CD4-positive, alpha-beta T cell treated with Interleukin-2 at 100 ng/mL for 4 hours (primary cell): Measurements from ENCODE around the gene ARHGAP27.

Source experiments
- DNase-seq: peaks from one replicate; pipeline ENCODE4 v3.0.0-alpha.2; 2020; ENCODE audit warnings: low spot score

The ARHGAP27 gene

DNA sequence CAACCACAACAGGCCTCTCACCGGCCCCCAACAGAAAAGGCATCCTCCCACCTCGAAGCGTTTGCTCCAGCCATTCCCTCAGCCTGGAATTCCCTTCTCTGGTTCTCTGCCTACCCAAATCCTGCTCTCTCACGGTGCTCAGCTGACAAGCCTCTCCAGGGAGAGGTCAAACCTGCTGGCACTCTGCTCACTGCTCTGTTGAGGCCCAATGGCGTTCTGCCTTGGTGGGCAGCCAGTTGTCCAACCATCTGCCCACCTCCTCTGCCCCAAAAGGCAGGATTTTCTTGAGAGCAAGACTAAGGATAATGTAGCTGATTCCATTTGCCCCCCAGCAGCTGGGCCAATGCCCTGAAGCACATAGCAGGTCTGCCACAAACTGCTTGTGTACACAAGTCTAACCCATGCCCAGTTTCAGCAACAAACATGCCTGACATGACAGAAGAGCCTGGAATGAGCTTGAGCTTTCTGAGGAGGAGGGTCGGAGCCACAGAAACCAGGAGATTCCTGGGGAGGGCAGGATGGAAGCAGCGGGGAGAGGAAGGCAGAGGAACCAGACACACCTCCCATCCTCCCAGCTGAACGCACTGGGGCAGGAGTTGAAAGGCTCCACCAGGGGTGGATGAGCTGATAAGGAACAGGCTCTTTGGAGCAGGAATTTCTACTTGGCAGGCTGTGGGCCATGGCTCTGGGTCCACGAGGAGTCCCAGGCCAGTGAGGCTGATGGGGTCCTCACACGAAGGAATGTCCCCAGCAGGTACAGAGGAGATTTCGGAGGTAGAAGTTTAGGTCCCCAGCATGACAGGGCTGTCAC lies 23.9 kb downstream of the ARHGAP27 start:
- no peak for DNase-seq

DNA sequence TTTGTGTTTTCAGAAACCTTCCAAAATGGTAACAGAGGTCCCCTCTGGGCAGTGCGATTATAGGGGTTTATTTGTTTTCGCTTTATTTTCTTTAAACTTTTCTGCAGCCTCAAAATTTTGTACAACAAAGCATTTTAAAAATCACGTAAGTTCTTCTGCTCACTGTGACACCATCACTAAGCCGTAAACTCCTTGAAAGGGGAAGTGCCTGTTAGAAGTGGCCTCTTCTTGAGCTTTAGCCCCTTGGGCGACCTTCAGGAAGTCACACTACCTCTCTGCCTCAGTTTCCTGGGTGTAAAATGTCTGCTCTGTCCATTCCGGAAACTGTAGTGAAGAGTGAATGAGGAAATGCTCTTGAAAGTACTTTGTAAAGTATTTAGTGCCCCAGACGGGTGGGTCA lies 26.6 kb downstream of the ARHGAP27 start:
- DNase-seq: no peak

DNA sequence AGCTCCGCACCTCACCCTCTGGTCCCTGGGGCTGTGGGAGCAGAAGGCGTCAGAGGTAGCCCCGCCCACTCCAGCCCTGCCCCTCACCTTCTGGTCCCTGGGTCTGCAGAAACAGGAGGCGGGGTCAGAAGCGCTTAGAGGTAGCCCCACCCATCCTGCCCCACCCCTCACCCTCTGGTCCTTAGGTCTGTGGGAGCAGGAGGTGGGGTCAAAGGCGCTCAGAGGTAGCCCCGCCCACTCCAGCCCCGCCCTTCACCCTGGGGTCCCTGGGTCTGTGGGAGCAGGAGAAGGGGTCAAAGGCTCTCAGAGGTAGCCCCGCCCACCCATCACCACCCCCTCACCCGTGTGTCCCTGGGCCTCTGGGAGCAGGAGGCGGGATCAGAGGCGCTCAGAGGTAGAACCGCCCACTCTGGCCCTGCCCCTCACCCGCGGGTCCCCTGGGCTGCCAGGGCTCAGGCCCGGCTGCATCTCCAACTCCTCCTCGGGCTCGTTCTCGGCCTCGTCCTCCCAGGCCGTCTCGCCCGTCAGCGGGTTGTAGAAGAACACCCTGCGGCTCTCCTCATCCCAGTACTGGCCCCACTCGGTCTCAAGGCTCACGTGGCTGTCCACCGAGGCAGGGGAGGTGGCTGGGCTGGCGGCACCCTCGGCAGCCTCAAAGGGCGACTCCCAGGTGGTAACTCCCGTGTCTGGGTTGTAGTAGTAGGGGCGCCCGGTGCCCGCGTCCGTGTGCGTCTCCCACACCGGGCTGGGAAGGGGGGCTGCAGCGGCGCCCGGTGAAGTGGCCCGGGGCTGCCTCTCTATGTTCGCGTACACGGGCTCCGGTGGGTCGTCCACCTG lies 27.2 kb downstream of the ARHGAP27 start:
- no peak for DNase-seq

DNA sequence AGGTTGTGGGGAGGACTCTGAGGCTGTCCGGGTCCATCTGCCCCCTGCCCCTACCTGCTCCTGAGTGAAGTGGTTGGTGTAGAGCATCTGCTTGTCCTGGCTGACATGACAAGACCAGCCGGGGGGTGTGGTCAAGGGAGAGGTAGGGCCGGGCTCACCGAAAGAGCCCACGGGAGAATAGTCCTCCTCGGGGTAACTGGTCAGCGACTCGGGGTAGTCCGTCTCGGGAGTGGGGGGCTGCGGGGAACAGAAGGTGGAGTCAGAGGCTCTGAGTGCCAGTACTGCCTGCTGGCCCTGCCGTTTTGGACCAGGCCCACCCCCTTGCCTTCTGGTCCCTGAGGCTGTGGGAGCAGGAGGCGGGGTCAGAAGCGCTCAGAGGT lies 27.8 kb downstream of the ARHGAP27 start:
- DNase-seq: no peak

DNA sequence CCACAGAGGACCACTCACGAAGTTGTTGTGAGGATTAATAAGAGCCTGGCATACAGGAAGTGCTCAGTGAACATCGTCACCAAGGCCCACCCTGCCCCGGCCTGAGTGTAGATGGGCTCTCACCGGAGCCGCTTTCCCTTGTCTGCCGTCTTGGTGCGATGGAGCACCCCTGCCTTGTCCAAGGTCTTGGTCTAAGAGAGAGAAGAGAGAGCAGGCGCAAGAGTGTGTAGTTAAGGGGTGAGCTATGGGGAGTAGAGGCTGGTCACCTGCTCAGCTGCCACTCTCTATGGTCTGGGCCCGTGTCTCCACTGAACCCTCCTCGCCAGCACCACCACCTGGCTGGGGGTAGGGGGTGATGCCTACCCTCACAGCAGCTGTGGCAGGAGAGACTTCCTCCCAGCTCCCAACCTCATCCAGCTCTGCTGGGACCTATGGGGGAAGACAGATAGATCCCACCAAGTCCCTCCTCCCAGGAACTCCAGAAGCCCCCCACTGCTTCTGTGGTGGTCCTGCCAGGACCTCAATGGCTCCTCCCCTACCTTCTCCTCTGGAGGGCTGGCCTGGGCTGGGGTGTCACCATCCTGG lies 28.7 kb downstream of the ARHGAP27 start:
- no peak for DNase-seq

DNA sequence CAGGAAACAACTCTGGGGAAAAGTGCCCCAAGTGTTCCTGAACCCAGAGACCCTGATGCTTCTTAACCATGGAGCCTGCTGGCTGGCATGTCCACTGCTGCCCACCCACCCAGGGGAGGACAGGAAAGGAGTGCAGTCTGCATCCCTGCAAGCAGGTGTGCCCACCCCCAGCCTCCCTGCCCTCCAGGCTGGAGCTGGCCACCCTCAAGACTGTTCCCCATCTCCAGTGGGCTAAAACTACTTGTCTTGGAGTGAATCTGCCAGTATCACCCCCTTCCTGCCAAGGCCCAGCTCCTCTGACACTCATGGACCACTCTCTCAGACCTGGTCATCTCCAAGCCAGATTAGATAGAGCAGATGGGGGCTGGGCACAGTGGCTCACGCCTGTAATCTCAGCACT lies 29.8 kb downstream of the ARHGAP27 start:
- no peak for DNase-seq

DNA sequence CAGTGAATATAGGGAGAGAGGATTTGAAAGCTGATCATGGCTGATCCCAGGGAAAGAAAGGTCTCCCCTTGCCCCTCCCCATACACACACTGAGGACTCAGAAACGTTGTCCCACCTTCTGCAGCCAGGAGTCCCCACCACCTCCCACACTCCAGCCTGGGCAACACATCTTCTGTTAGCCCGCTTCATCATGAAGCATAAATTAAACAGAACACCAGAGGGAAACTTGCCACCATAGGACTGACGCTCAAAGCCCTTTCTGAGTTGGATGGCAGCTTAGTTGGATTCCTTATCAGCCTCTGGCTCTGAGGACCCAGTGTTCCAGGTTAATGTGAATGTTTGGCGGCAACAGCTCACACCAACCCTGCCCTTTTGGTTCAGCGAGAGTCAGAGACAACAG lies 33.9 kb downstream of the ARHGAP27 start:
- no peak for DNase-seq

DNA sequence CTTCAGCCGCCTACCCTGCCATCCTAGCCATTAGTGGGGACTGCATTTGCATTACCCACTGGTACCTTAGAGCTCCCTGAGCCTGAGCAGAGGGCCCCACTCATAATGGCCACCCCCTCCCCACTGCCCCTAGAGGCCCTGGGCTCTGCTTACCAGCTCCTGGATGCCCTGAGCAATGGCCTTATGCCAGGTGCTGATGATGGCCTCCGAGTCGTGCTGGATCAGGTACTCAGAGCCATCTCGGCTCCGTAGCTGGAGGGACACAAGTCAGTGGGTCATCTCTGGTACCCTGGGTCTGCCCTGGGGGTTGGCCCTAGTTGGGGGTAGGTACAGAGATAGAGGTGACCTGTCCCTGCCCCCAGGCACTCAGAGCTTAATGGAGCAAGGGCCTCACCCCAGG lies 34.9 kb downstream of the ARHGAP27 start:
- DNase-seq: no peak

DNA sequence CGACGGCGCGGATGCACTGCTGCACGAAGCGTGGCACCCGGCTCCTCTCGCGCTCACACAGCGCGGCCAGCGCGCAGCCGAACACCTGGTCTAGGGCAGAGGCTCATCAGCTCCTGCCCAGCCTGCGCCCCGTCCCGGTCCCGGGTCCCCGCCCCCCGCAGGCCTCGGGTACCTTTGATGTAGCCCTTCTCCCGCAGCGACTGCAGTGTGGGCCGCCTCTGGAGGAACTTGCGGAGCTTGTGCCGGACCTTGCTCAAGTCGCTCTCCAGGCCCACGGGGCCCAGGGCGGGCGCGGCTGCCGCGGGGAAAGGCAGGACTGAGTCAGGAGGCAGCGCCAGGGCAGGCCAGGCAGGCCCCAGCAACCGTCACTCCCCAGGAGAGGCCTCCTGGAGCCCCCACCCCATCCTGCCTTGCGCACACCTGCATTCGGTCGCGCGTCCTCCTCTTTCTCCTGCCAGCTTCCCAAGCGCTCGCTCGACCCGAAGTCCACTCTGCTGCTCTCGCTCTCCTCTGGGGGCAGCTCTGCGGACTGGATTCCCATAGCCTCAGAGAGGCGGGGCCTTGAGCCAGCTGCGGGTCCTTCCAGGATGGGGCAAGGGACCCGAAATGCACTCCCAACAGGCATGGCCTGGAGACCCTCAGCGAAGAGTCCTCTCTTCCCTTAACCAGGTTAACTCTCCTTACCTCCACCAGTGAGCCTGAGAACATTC lies 36.0 kb downstream of the ARHGAP27 start:
- DNase-seq: no peak

DNA sequence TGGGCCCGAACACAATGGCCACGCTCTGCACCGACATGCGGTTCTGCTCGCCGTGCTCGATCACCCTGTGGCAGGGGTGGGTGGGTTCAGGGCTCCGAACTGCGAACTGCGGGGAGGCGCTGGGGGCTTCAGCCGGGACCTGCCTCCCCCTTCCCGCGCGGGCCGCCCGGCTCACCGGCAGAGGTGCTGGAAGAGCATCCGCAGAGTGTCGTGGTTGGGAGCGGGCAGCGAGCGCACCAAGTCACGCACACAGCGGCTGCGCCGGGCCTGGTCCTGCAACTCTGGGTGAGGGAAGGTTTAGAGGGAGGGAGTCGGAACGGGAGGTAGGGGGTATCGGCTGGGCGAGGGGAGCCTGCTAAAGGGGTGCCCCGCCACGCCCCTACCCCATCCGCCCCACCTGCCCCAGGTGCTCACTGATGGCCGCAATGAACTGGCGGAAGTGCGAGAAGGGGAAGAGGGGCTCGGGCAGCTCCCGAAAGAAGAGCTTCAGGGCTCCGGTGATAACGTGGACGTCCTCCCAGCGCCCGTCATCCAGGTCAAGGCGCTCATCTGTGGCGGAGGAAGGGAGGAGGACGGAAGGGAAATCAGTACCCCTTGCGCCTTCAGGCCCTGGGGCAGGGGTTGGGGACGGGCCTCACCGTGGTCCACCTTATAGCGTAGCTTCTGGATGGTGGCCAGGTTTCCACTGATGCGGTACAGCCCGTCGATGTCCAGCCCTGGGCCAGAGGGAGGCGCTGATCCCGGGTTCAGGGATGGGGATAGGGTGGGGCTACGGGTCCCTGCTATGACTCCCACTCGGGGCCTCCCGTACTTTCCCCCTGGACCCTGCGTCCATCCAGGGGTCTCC lies 36.9 kb downstream of the ARHGAP27 start:
- DNase-seq: no peak

DNA sequence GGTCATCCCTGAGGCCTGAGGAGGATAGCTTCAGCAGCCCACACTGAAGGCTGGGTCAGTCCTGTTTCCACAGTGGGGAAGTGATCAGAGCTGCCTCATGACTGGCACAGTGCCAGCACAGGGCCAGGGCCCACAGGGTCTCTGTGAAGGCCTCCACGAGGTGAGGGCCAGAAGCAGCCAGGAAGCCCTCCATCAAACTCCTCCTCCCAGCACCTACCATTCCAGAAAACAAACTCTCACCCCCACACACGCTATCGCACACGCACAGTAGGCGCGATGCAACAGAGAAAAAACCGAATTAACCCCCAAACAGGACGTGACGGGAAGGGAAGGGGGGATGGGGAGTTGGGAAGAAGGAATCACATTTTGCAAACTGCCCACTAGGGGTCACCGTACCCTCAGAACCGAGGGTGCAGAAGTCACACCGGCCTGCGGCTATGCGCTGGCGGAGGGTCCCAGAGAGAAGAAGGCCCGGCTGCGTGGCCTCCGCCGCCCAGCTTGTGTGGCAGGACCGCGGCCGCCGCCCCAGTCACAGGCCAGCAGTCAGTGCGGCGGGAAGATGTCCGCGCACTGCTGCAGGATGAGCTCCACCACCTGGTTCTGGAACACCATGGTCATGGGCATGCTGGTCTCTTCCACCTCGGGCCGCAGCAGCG lies 37.6 kb downstream of the ARHGAP27 start:
- DNase-seq: peak; percentile 49

DNA sequence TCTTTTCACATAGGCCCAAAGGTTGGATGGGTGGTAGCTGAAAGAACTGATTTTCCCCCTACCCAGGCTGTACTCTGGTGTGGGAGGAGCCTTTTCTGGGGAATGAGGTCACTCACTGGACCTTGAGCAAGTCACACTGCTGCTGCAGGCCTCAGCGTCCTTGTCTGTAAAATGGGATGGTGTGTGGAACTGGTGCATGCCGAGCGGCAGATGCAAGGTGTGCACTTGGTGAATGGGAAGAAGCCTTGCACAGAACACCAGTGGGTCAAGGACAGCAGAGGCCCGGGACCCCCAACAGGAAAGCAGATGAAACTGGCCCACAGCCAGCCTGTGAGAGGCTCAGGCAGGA lies 38.1 kb downstream of the ARHGAP27 start:
- DNase-seq: no peak

DNA sequence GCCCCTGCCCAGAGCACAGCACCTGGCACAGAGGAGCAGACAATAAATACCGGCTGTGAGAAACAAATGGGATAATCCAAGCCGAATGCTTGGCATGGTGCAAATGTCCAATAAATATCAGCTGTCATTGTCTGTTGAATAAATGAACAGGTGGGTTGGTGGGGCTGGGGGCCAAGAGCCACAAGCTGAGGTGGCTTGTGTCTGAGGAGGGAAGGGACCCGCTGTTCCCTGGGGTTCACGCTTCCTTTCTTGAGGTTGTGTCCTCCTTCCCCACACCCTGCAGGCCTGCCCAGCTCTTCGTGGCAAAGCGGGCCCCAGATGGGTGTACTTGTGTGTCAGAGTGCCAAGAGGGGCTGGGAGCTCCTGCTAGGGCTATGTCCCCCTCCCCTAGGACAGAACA lies 38.6 kb downstream of the ARHGAP27 start:
- DNase-seq: no peak

DNA sequence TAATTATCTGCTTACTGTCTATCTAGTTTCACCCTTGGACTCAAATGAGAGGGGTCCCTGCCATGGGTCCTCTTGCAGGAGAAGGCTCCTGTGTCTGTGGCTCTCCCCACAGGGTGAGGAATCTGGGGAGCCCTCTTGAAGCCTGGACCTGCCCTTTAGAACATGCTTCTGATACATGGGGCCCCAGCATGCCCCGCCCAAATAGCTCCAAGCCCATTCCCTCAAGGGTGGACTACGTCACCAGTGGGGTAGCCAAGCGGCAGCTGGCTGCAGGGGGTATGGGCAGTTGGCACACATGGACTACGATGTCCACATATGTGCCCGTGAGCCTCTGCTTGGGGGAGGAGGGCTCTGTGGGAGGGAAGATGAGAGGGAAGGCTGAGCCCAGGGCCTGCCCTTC lies 39.3 kb downstream of the ARHGAP27 start:
- DNase-seq: no peak

DNA sequence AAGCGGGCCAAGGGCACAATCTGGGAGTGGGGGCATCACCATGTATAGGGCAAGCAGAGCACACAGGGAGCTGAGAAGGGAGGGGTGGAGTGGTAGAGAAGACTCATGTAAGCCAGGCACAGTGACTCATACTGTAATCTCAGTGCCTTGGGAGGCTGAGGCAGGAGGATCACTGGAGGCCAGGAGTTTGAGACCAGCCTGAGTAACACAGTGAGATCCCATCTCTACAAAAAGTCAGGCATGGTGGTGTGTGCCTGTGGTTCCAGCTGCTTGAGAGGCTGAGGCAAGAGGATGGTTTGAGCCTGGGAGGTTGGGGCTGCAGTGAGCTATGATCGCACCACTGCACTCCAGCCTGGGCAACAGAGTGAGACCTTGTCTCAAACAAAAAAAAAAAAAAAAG lies 40.8 kb downstream of the ARHGAP27 start:
- DNase-seq: no peak

DNA sequence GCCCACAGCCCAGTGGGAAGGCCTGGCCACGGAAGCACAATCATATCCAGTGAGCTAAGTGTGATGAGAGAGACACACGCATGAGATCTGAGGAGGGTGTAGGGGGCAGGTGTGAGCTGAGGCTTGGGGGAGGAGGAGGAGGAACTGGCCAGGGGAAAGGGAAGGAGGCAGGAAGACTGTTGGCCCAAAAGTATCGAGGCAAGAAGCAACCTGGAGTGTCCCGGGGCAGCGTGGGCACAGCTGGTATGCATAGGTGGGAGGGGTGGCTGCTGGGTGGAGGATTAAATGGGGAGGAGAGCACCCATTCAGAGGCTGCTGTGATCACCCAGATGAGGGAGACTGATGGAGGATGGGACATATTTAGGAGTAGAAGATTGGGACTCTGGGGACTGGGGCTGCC lies 41.4 kb downstream of the ARHGAP27 start:
- no peak for DNase-seq

DNA sequence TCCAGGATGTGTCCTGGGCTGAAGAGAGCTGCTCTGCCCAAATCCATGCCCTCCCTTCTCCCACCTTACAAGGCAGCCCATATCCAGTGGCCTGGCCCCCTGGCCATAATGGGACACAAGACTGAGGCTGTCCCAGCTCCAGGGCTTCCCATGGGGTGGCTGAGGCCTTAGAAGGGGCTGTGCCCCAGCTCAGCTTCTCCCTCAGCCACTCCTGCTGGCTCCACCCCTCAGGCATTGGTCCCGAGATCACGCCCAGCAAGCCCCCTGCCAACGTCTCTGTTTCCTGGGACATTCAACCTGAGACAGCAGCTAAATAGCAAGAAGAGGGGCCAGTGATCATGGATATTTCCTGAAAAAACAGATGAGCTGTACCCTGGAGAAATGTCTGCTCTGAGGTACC lies 43.3 kb downstream of the ARHGAP27 start:
- no peak for DNase-seq

DNA sequence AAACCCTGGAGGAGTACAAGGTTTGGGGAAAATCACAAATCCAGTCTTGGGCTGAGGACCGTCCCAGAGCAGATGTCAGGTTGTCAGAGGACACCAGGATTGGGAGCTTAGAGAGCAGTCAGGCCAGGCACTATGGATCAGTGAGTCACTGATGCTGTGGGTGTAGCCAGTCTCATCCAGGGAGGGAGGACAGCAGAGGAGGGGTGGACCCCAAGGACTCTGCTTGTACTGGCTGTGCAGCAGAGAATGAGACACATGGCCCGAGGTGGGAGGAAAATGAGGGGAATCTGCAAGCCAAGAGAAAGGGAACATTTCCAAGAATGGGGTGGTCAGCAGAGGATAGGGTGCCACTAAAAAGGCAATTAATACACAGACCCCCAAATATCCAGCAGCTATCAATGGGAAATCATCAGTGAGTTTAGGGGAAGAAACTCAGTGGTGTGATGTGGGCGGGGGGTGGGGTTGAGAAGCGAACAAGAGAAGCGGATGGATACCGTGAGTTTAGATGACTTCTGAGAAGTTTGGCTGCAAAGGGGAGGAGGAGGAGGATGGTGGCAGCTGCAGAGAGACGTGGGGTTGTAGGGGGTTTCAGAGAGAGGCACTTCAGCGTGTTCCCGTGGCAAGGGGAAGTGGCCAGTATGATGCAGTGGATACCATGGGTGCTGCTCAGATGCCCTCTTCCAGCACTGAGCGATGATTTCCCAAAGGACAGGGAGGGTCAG lies 43.9 kb downstream of the ARHGAP27 start:
- DNase-seq: no peak

DNA sequence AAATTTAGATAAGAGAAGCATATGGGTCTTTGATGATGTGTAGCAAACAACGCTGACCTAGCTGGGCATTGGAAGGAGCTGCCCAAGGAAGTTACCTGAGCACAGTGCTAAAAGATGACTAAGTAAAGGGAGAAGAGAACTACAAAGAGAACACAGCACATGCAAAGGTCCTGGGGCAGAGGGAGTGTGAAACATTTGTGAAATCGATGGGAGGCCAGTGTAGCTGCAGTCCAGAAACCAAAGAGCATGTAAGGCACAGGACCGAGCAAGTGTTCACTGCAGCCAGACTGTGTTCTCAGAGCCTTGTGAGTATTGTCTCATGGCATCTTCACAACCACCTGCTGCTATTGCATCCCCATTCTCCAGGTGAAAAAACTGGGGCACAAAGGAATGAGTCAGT lies 44.9 kb downstream of the ARHGAP27 start:
- no peak for DNase-seq

DNA sequence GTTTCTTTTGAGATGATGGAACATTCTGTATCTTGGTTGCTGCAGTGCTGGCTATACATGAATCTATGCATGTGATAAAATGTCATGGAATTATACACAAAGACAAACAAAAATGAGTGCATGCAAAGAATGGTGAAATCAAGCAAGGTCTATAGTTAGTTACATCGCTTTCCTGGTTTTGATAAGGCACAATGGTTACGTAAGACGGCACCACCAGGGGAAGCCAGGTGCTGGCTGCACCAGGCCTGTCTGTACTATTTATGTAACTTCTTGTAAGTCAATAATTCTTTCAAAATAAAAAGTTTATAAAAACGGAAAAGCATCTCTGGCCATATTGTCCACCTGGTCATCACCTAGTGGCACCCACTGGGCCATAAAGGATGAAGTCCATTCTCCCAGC lies 46.5 kb downstream of the ARHGAP27 start:
- DNase-seq: no peak
